Astrocyte (in vitro differentiated cells and primary cell): ENCODE results near the gene KCNMB2.

Experiments
- CTCF ChIP-seq: IDR thresholded peaks from 2 replicates; pipeline ENCODE4 v1.5.1; 2011; ENCODE audit warnings: low read depth, mild to moderate bottlenecking, inconsistent platforms, low read length, moderate library complexity; ENCODE audit not compliant: insufficient read depth
- EZH2 ChIP-seq: IDR thresholded peaks from 2 replicates; pipeline ENCODE4 v1.6.1; 2012; ENCODE audit warnings: mild to moderate bottlenecking, low read length, inconsistent platforms; ENCODE audit not compliant: insufficient read depth

- TF ChIP-seq CTCF (no peak), EZH2 (no peak)
Measured at GRCh38 chr3:178494386-178494785, 41.9 kb upstream of the KCNMB2 start.
